GM12878 (cell line): ENCODE data around the gene RAD51. TPM values are rescaled to one million over a fixed set of nuclear protein-coding genes. Genes with fewer than 3 reads are reported as not detected.

Experiments used
- ATAC-seq: fragments of 200-7000 bp; cut with Tn5 transposase; 3 replicates; pipeline ENCODE4 v1.9.1; 2020; ENCODE audit warnings: mild to moderate bottlenecking, moderate library complexity
- BruUV-seq: library from RNA; stranded (reverse); fragments of 400-500 nt; replicated peaks from 2 replicates; lab custom pipeline; 2021; lab: Mats Ljungman, UMichigan
- CTCF ChIA-PET: fragments of 300-600 bp; sonication (Branson Sonifier 250); formaldehyde crosslinking; extraction: SDS; loops from one replicate; lab custom pipeline; 2021; ENCODE audit warnings: inconsistent platforms; lab: Yijun Ruan, JAX
- POLR2A ChIA-PET: fragments of 350-600 bp; formaldehyde crosslinking; extraction: SDS; loops from one replicate; lab custom pipeline; 2021; ENCODE audit warnings: inconsistent platforms; lab: Charles Lee
- RAD21 ChIA-PET: fragments of 300-600 bp; sonication (Branson Sonifier 250); formaldehyde crosslinking; loops from one replicate; lab custom pipeline; 2023; ENCODE audit warnings: antibody characterized with exemption; ENCODE audit not compliant: unreplicated experiment; lab: Charles Lee
- SMC1A ChIA-PET: fragments of 300-600 bp; sonication (Branson Sonifier 250); formaldehyde crosslinking; loops from one replicate; lab custom pipeline; 2023; ENCODE audit not compliant: unreplicated experiment, uncharacterized antibody; lab: Charles Lee
- DNase-seq: peaks from one replicate; pipeline ENCODE4 v3.0.0-alpha.2; 2011; ENCODE audit warnings: low read depth, low spot score
- FAIRE-seq: peaks from 3 replicates; lab custom pipeline; 2011; peaks lifted over from hg19 to GRCh38; lab: Jason Lieb, UNC
- H2AFZ ChIP-seq: 2 replicates; pipeline ENCODE4 v1.6.0; 2011; ENCODE audit warnings: low read depth, low read length, control low read depth; ENCODE audit not compliant: control insufficient read depth
- H3K27ac ChIP-seq: 2 replicates; pipeline ENCODE4 v1.5.1; 2011; ENCODE audit warnings: control low read depth; ENCODE audit not compliant: control insufficient read depth, insufficient read depth
- H3K27me3 ChIP-seq, 2 experiments: replicated peaks in 1 of 2; 2 replicates each; pipeline versions ENCODE4 v1.6.0 to v1.6.1; 2011; ENCODE audit warnings: low read length in 1 of 2; ENCODE audit not compliant: control insufficient read depth in 2 of 2, insufficient read depth in 2 of 2
- H3K36me3 ChIP-seq, 2 experiments: 2 replicates each; pipeline ENCODE4 v1.5.1; 2011; ENCODE audit warnings: low read length in 1 of 2; ENCODE audit not compliant: control insufficient read depth in 2 of 2, insufficient read depth in 2 of 2
- H3K4me1 ChIP-seq: 2 replicates; pipeline ENCODE4 v1.6.1; 2011; ENCODE audit warnings: mild to moderate bottlenecking, low read length, moderate library complexity, mixed read lengths; ENCODE audit not compliant: control insufficient read depth, insufficient read depth
- H3K4me2 ChIP-seq: 2 replicates; pipeline ENCODE4 v1.6.0; 2011; ENCODE audit warnings: control low read depth; ENCODE audit not compliant: control insufficient read depth, insufficient read depth
- H3K4me3 ChIP-seq: fragments of 200-600 bp; sonication (generic); 2 replicates; pipeline ENCODE4 v1.5.1; 2016
- H3K79me2 ChIP-seq: 2 replicates; pipeline ENCODE4 v1.6.0; 2011; ENCODE audit warnings: low read length; ENCODE audit not compliant: control insufficient read depth, insufficient read depth
- H3K9ac ChIP-seq: 2 replicates; pipeline ENCODE4 v1.8.0; 2011; ENCODE audit warnings: low read length, control low read depth, mixed read lengths; ENCODE audit not compliant: control insufficient read depth, insufficient read depth
- H3K9me3 ChIP-seq: replicated peaks from 3 replicates; pipeline ENCODE4 v1.5.1; 2011; ENCODE audit warnings: mild to moderate bottlenecking, low read length; ENCODE audit not compliant: control insufficient read depth, insufficient read depth
- H4K20me1 ChIP-seq: 2 replicates; pipeline ENCODE4 v1.6.0; 2011; ENCODE audit not compliant: control insufficient read depth, insufficient read depth
- BCL3 ChIP-seq: IDR thresholded peaks from 2 replicates; pipeline ENCODE4 v1.6.1; 2011; ENCODE audit warnings: borderline replicate concordance, low read depth, mild to moderate bottlenecking, moderate library complexity, low read length; ENCODE audit not compliant: insufficient read depth, poor library complexity, severe bottlenecking
- CREM ChIP-seq: IDR thresholded peaks from 2 replicates; pipeline ENCODE4 v1.6.1; 2014; ENCODE audit warnings: antibody characterized with exemption, low read depth
- E2F8 ChIP-seq: fragments of 450-650 bp; IDR thresholded peaks from 2 replicates; pipeline ENCODE4 v1.6.1; 2018; ENCODE audit warnings: mild to moderate bottlenecking, low read depth, moderate library complexity; ENCODE audit not compliant: partially characterized antibody
- IKZF2 ChIP-seq, 2 experiments: fragments of 450-650 bp; IDR thresholded peaks; 2 replicates each; pipeline ENCODE4 v1.6.1; 2017; ENCODE audit warnings: mild to moderate bottlenecking in 2 of 2, moderate library complexity in 2 of 2
- PRDM15 ChIP-seq: fragments of 450-650 bp; formaldehyde crosslinking; IDR thresholded peaks from 2 replicates; pipeline ENCODE4 v1.4.0; 2020; ENCODE audit warnings: mild to moderate bottlenecking, moderate library complexity
- SMC3 ChIP-seq: IDR thresholded peaks from 2 replicates; pipeline ENCODE4 v1.6.1; 2011; ENCODE audit warnings: low read length, improper control_type of control experiment, borderline replicate concordance
- SPI1 ChIP-seq: IDR thresholded peaks from 2 replicates; pipeline ENCODE4 v1.6.1; 2011; ENCODE audit warnings: low read depth, mild to moderate bottlenecking, low read length, moderate library complexity, borderline replicate concordance; ENCODE audit not compliant: insufficient read depth
- WRNIP1 ChIP-seq: IDR thresholded peaks from 2 replicates; pipeline ENCODE4 v1.6.1; 2011; ENCODE audit warnings: low read depth, low read length, improper control_type of control experiment, borderline replicate concordance
- ZNF687 ChIP-seq: fragments of 450-650 bp; IDR thresholded peaks from 2 replicates; pipeline ENCODE4 v1.6.1; 2017; ENCODE audit warnings: mild to moderate bottlenecking, moderate library complexity
- WGBS: methylation state at CpG from one replicate; pipeline ENCODE4 v1.1.6; 2016; ENCODE audit warnings: low lambda C conversion rate; ENCODE audit not compliant: insufficient replicate concordance, insufficient coverage; ENCODE audit errors: missing lambda C conversion rate; 5-methylcytosine and 5-hydroxymethylcytosine counted together
- in situ Hi-C: fragments of 300-500 bp; cut with MboI; formaldehyde crosslinking; loops from 9 replicates; pipeline ENCODE4 v1.14.3; 2018; ENCODE audit warnings: mixed read lengths
- intact Hi-C: fragments of 100-400 bp; cut with micrococcal nuclease; formaldehyde crosslinking; loops from one replicate; pipeline ENCODE4 v1.14.2; 2022; ENCODE audit not compliant: unreplicated experiment
- polyA plus RNA-seq, 11 experiments: library from polyadenylated mRNA; depleted of rRNA in 4 of 11; unstranded in 6 of 11; stranded (reverse) in 5 of 11; fragments of >200 nt; fragmentation: Nextera tagmentation in 4 of 11; fragmentation: Illumina TruSeq in 1 of 11; extraction: Ambion mirVana in 4 of 11; extraction: Trizol in 1 of 11; gene quantifications; 1 replicate in 1 of 11; 2 replicates in 10 of 11; pipeline versions ENCODE4 v1.2.1 to v1.2.3, GENCODE V29; 2011 to 2016; ENCODE audit warnings: inconsistent platforms in 2 of 11, missing spikeins in 2 of 11, low read depth in 1 of 11
- total RNA-seq, 4 experiments: library from RNA; depleted of rRNA in 3 of 4; stranded (reverse); fragments of >200 nt in 3 of 4; fragmentation: Illumina TruSeq in 1 of 4; extraction: Trizol in 1 of 4; gene quantifications; 2 replicates each; pipeline versions ENCODE4 v1.2.1 to v1.2.3, GENCODE V29; 2013 to 2021

The RAD51 gene
- total and polyA plus RNA-seq, 10 of the 15 experiments (the other 5 are each of a cell fraction or from before 2014, with no cell fraction given) = 13.1 to 55.0 (median 30.6) TPM

GRCh38 chr15:40722354-40722753, 27.4 kb downstream of the RAD51 start (continued):
- TF ChIP-seq WRNIP1 (no peak), BCL3 (no peak), SPI1 (no peak), IKZF2 (IDR thresholded peaks at IDR 0.05) (no peak), CREM (no peak)

GRCh38 chr15:40722934-40723333, 28.0 kb downstream of the RAD51 start:
- BruUV-seq = TSS peak; percentile 50
- Histone ChIP-seq H3K27me3 (no peaks in the 10 kb centered on the region), H3K79me2 (no peaks in the 10 kb centered on the region), H3K27ac (no peak overlapping the region), H3K4me1 (no peaks in the 10 kb centered on the region), H3K4me3 (no peak overlapping the region), H3K36me3 (peaks cover 0 to 1% of the 10 kb centered on the region in 2 experiments; a peak in 2 of 4 replicates), H2AFZ (no peak overlapping the region), H3K9ac (no peak overlapping the region), H4K20me1 (no peaks in the 10 kb centered on the region), H3K4me2 (no peak overlapping the region), H3K9me3 (no peaks in the 10 kb centered on the region)
- no peak for ATAC-seq
- DNase-seq = no peak
- FAIRE-seq = no peak
- in situ Hi-C loops = no loop called here
- ChIA-PET CTCF (interaction anchor here (0.6 to 2.0 kb wide), 3 partner anchors 10 to 20 kb away, joined by 3 to 5 read pairs (median 3); no protein-coding TSS in a partner anchor), SMC1A (interaction anchor here (0.8 to 1.2 kb wide), 5 partner anchors 9 to 63 kb away, joined by 3 to 6 read pairs (median 3); no protein-coding TSS in a partner anchor), POLR2A (interaction anchor here (0.7 kb wide), 1 partner anchor 46 kb away, joined by 4 read pairs; no protein-coding TSS in a partner anchor), RAD21 (interaction anchor here (1.1 to 1.3 kb wide), 3 partner anchors 15 to 203 kb away, joined by 3 to 4 read pairs (median 3); no protein-coding TSS in a partner anchor)
- intact Hi-C loops = no loop called here
- 50% methylated on average over 2 of the region's 2 CpGs for WGBS
- TF ChIP-seq E2F8 (no peak), SMC3 (no peak), PRDM15 (no peak), ZNF687 (no peak)
